WTC11 (cell line): ENCODE data around the gene ZNF80. TPM values are rescaled to one million over a fixed set of nuclear protein-coding genes. Genes with fewer than 3 reads are reported as not detected.

Source experiments
- ATAC-seq: fragments of 200-7000 bp; cut with Tn5 transposase; 2 replicates; pipeline ENCODE4 v1.10.0; 2021; ENCODE audit warnings: mild to moderate bottlenecking, moderate library complexity
- CTCF ChIA-PET: fragments of 300-600 bp; sonication (Branson Sonifier 250); formaldehyde crosslinking; loops from one replicate; lab custom pipeline; 2021; ENCODE audit warnings: antibody characterized with exemption; lab: Charles Lee
- POLR2A ChIA-PET: fragments of 350-600 bp; sonication (Branson Sonifier 250); formaldehyde crosslinking; loops from one replicate; lab custom pipeline; 2021; ENCODE audit warnings: antibody characterized with exemption; lab: Charles Lee
- DNase-seq: peaks from one replicate; pipeline ENCODE4 v3.0.0; 2021; ENCODE audit warnings: low spot score
- H3K27ac Mint-ChIP-seq: 2 replicates; pipeline ENCODE4 v1.8.0; 2021; ENCODE audit warnings: mixed read lengths
- H3K27me3 Mint-ChIP-seq: 2 replicates; pipeline ENCODE4 v1.8.0; 2021; ENCODE audit warnings: low read depth, mild to moderate bottlenecking, moderate library complexity, mixed read lengths
- H3K36me3 Mint-ChIP-seq: 2 replicates; pipeline ENCODE4 v1.8.0; 2021; ENCODE audit warnings: mixed read lengths
- H3K4me1 Mint-ChIP-seq: 2 replicates; pipeline ENCODE4 v1.8.0; 2022; ENCODE audit warnings: mixed read lengths
- H3K4me3 Mint-ChIP-seq: 2 replicates; pipeline ENCODE4 v1.8.0; 2021; ENCODE audit warnings: mild to moderate bottlenecking, moderate library complexity, mixed read lengths
- H3K9me3 Mint-ChIP-seq: 2 replicates; pipeline ENCODE4 v1.8.0; 2021; ENCODE audit warnings: mixed read lengths
- ATF2 ChIP-seq: sonication (generic); formaldehyde crosslinking; IDR thresholded peaks from 2 replicates; pipeline ENCODE4 v1.8.1; 2022; ENCODE audit warnings: low read depth, missing genetic modification reagents, borderline replicate concordance
- EMX1 ChIP-seq: fragments of 250-450 bp; sonication (Bioruptor Pico); IDR thresholded peaks from 2 replicates; pipeline ENCODE4 v1.8.0; 2021; ENCODE audit warnings: mild to moderate bottlenecking
- GABPB1 ChIP-seq: sonication (generic); formaldehyde crosslinking; IDR thresholded peaks from 2 replicates; pipeline ENCODE4 v1.8.1; 2023; ENCODE audit warnings: mild to moderate bottlenecking, missing genetic modification reagents
- GRHL2 ChIP-seq: fragments of 250-450 bp; sonication (Bioruptor Pico); IDR thresholded peaks from 2 replicates; pipeline ENCODE4 v1.8.0; 2022; ENCODE audit warnings: mild to moderate bottlenecking, moderate library complexity; ENCODE audit not compliant: insufficient replicate concordance, severe bottlenecking
- HMGXB4 ChIP-seq: sonication (generic); formaldehyde crosslinking; IDR thresholded peaks from 2 replicates; pipeline ENCODE4 v1.8.1; 2023; ENCODE audit warnings: mild to moderate bottlenecking, moderate library complexity, missing genetic modification reagents
- IRF2 ChIP-seq: sonication (generic); formaldehyde crosslinking; IDR thresholded peaks from 2 replicates; pipeline ENCODE4 v1.8.0; 2022; ENCODE audit warnings: low read depth, missing genetic modification reagents, borderline replicate concordance
- MAX ChIP-seq: sonication (generic); formaldehyde crosslinking; IDR thresholded peaks from 2 replicates; pipeline ENCODE4 v1.8.0; 2022; ENCODE audit warnings: mild to moderate bottlenecking, missing genetic modification reagents
- NFYB ChIP-seq: sonication (generic); formaldehyde crosslinking; conservative IDR thresholded peaks from 2 replicates; pipeline ENCODE4 v1.8.0; 2022; ENCODE audit warnings: low read depth, missing genetic modification reagents
- NR2C2 ChIP-seq: sonication (generic); formaldehyde crosslinking; IDR thresholded peaks from 2 replicates; pipeline ENCODE4 v1.8.0; 2022; ENCODE audit warnings: mild to moderate bottlenecking, missing genetic modification reagents
- PRDM15 ChIP-seq: sonication (generic); formaldehyde crosslinking; IDR thresholded peaks from 2 replicates; pipeline ENCODE4 v1.8.0; 2022; ENCODE audit warnings: missing genetic modification reagents
- PREB ChIP-seq: sonication (generic); formaldehyde crosslinking; IDR thresholded peaks from 2 replicates; pipeline ENCODE4 v1.8.1; 2022; ENCODE audit warnings: mild to moderate bottlenecking, missing genetic modification reagents, moderate library complexity, borderline replicate concordance
- RORB ChIP-seq: fragments of 250-450 bp; sonication (Bioruptor Pico); IDR thresholded peaks from 2 replicates; pipeline ENCODE4 v1.9.0; 2021; ENCODE audit warnings: mild to moderate bottlenecking
- SP1 ChIP-seq: sonication (generic); formaldehyde crosslinking; conservative IDR thresholded peaks from 2 replicates; pipeline ENCODE4 v1.8.1; 2022; ENCODE audit warnings: missing genetic modification reagents
- TEAD1 ChIP-seq: sonication (generic); formaldehyde crosslinking; IDR thresholded peaks from 2 replicates; pipeline ENCODE4 v1.8.0; 2022; ENCODE audit warnings: mild to moderate bottlenecking, missing genetic modification reagents
- ZNF281 ChIP-seq: sonication (generic); formaldehyde crosslinking; IDR thresholded peaks from 2 replicates; pipeline ENCODE4 v1.8.0; 2023; ENCODE audit warnings: mild to moderate bottlenecking, missing genetic modification reagents
- ZNF416 ChIP-seq: fragments of 250-450 bp; sonication (Bioruptor Pico); IDR thresholded peaks from 2 replicates; pipeline ENCODE4 v1.9.0; 2021; ENCODE audit warnings: mild to moderate bottlenecking, inconsistent platforms
- ZNF423 ChIP-seq: fragments of 250-450 bp; sonication (Bioruptor Pico); IDR thresholded peaks from 2 replicates; pipeline ENCODE4 v2.1.2; 2022; ENCODE audit warnings: mild to moderate bottlenecking, moderate library complexity
- total RNA-seq: library from RNA; stranded (reverse); gene quantifications from 3 replicates; pipeline ENCODE4 v1.2.3, GENCODE V29; 2021

Gene ZNF80
- total RNA-seq, 1 experiment from 2014 or later: not detected

GRCh38 chr3:114274929-114275328, 37.6 kb upstream of the ZNF80 start (continued):
- no peak for TF ChIP-seq IRF2 (CRISPR knock-in tag)

GRCh38 chr3:114272271-114272670, 34.9 kb upstream of the ZNF80 start:
- TF ChIP-seq ZNF416 (CRISPR knock-in tag) (no peak), IRF2 (CRISPR knock-in tag) (no peak), GABPB1 (CRISPR knock-in tag) (no peak)

GRCh38 chr3:114270019-114270418, 32.6 kb upstream of the ZNF80 start:
- H3K4me3 Mint-ChIP-seq: no peak overlapping the region
- ATAC-seq (no peak), DNase-seq (no peak)
- no peaks in the 10 kb centered on the region for H3K27me3 Mint-ChIP-seq
- ChIA-PET CTCF (no interaction called here), POLR2A (no interaction called here)
- no peaks in the 10 kb centered on the region for H3K4me1 Mint-ChIP-seq
- peaks cover 84% of the 10 kb centered on the region for H3K9me3 Mint-ChIP-seq
- TF ChIP-seq PREB (CRISPR knock-in tag) (no peak), EMX1 (CRISPR knock-in tag) (no peak), RORB (no peak), ZNF281 (CRISPR knock-in tag) (no peak), ZNF423 (CRISPR knock-in tag) (no peak), NR2C2 (no peak), MAX (CRISPR knock-in tag) (no peak), ATF2 (no peak), PRDM15 (no peak)
- H3K36me3 Mint-ChIP-seq: peaks cover 48% of the 10 kb centered on the region
- no peak overlapping the region for H3K27ac Mint-ChIP-seq

More at GRCh38 chr3:114272271-114272670, 34.9 kb upstream of the ZNF80 start:
- H3K27ac Mint-ChIP-seq: no peak overlapping the region
- peaks cover 79% of the 10 kb centered on the region for H3K9me3 Mint-ChIP-seq
- DNase-seq: no peak
- ChIA-PET POLR2A (no interaction called here), CTCF (no interaction called here)
- ATAC-seq: no peak
- no peaks in the 10 kb centered on the region for H3K4me1 Mint-ChIP-seq
- H3K4me3 Mint-ChIP-seq: no peak overlapping the region
- H3K36me3 Mint-ChIP-seq: peaks cover 52% of the 10 kb centered on the region
- no peaks in the 10 kb centered on the region for H3K27me3 Mint-ChIP-seq

- CTCF ChIA-PET: no interaction called here
- DNase-seq (no peak), ATAC-seq (no peak)
- Mint-ChIP-seq H3K4me1 (no peaks in the 10 kb centered on the region), H3K27me3 (no peaks in the 10 kb centered on the region), H3K27ac (no peak overlapping the region), H3K9me3 (peaks cover 66% of the 10 kb centered on the region), H3K4me3 (no peak overlapping the region), H3K36me3 (peaks cover 56% of the 10 kb centered on the region)
- POLR2A ChIA-PET: no interaction called here
- TF ChIP-seq SP1 (CRISPR knock-in tag) (no peak), NFYB (CRISPR knock-in tag) (no peak), TEAD1 (no peak), GRHL2 (CRISPR knock-in tag) (no peak), HMGXB4 (CRISPR knock-in tag) (no peak), PREB (CRISPR knock-in tag) (no peak)
Measured at GRCh38 chr3:114260152-114260551, 22.8 kb upstream of the ZNF80 start.
